HG03039 (cell line): ENCODE data around the gene TPD52L1.

Experiments used
- ATAC-seq: cut with Tn5 transposase; IDR thresholded peaks from one replicate; pipeline ENCODE4 v1.9.1; 2021; ENCODE audit warnings: mild to moderate bottlenecking, moderate library complexity; ENCODE audit not compliant: unreplicated experiment

TPD52L1 gene

DNA sequence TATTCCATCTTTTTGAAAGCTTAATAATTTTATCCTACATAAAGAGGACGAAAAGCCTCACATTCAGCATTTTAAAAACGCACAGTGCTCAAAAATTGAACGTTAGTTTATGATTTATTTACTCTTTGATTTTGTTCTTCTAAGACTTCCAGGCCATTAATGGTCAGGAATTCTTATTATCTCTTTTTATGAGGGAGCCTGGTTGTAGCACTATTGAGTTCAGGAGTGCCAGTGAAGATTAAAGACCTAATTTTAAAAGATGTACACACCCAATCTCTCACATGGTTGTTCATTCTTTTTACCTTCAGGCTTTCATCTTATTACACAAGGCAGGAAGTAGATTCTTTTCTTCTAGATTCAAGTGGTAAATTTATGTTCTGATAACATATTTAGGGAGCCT lies 79.6 kb downstream of the TPD52L1 start:
- no peak for ATAC-seq

DNA sequence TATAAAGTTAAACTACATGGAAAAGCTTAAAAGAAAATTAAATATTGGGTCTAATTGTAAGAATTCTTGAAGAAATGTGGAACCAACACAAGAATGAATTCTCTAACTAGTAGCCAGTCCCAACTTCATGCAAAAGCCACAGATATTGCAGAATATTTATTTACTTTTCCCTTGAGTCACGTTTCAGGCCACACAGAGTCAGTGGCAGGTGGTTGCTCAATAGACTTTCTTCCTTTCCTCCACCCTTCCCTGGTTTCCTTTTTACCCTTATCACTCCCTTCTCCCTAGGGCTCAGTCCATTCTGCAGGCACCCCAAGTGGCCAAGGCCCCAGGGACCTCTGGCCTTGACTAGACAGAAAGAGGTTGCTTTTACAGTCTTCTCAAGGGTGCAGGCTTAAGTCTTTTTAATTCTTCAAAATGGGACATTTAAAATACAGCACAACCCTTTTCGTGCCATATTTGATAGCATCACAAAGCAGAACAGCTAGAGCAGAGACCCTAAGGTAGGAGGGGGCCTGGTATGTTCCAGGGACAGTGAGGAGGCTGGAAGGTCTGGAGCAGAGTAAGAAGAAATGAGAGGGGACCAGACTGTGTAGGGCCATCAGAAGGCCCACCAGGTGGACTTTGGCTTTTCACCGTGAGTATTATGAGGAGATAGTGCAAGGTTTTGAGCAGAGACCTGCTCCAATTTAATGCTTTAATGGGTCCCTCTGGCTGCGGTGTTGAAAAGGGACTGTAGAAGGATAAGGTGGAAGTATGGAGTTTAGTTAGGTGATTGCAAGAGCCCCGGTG lies 83.2 kb downstream of the TPD52L1 start:
- ATAC-seq, result no peak

GRCh38 chr6:125237764-125238163 lies 84.2 kb downstream of the TPD52L1 start:
- no peak for ATAC-seq

GRCh38 chr6:125245109-125245508 lies 91.5 kb downstream of the TPD52L1 start:
- no peak for ATAC-seq

GRCh38 chr6:125245523-125246264 lies 92.1 kb downstream of the TPD52L1 start:
- no peak for ATAC-seq

GRCh38 chr6:125246566-125246965 lies 93.0 kb downstream of the TPD52L1 start:
- no peak for ATAC-seq

GRCh38 chr6:125248136-125248535 lies 94.6 kb downstream of the TPD52L1 start:
- ATAC-seq, result no peak

GRCh38 chr6:125250511-125250910 lies 96.9 kb downstream of the TPD52L1 start:
- ATAC-seq, result no peak

DNA sequence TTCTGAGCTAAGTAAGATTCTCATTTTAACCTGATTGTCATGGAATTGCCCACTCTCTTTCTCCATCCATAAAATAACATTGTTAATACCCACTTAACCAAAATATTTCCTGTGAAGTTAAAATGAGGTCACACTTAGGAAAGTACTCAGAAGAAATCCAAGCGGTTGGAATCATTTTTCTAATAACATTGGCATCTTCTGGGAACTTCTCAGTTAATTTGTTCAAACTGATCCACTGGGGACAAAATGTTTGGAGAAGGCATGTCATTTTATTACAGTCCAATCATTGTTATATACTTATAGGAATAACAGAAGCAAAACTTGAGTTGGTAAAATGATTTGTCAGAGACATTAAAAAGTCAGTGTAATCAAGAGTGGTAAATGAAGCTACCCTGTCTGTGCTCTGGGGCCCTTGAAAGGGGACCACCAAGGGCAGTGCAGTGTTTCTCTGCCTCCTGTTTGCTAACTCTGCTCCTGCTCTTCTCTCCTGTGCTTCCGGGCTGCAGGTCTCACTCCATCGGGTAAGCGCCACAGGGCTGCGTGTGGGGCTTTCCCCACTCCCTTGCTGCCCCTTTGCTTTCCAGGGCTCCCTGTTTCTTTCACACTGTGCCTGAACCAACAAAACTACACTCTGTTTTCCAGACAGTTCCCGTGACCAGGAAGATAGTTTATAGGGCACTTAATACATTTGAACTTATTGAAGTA lies 98.1 kb downstream of the TPD52L1 start:
- ATAC-seq, result peak; percentile 60

DNA sequence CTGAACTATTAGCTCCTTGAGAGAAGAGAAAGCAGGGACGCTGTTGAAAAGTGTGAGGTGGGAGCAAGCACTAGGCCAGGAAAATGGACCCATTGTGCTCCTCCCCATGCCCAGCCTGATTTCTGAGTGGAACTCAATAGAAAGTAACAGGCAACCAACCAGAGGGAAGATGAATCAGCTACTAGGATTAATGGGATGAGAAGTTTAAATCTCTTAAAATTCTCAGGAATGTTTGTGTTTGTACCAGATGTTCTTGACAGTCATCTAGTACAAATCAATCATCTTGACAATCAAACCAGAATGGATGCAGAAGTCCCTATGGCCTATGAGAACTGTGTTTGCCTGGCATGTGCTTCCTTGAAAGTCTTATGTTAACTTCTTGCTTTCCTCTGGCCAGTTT lies 99.3 kb downstream of the TPD52L1 start:
- ATAC-seq, result no peak

DNA sequence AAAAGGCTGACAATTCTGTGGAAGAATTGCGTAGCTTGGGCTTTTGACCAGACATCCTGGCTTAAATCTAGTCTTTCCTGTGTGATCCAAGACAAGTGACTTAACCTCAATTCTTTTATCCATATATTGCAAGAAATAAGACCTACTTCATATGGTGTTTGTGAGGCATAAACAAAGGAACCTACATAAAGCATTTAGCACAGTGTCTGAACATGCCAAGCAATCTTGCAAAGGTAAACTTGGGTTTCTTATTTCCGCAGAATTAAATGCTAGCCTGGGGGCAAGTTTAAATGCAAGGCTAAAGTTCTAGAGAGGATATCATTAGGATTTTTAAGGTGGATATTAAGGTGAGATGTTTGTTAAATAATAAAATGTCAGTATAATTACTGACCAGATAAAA lies 100.3 kb downstream of the TPD52L1 start:
- ATAC-seq, result no peak

- no peak for ATAC-seq
Observed at GRCh38 chr6:125254321-125254720, 100.7 kb downstream of the TPD52L1 start.

DNA sequence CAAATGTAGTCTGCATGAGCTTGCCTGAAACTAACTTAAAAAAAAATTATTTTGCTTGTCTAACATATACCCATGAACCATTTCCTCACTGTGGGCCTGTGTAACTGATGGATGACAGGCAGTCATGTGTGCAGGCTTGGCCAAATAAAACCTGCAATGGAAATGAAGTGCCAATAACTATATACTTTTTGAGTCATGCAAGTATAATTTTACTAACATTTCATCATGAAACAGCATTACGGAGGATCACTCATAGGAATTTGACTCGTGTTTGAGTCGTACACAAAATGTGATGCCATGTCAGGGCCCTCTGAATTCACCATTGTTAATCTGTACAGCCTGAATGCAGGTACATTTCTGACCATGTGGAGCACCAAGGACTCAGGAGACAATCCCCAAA lies 101.6 kb downstream of the TPD52L1 start:
- no peak for ATAC-seq

DNA sequence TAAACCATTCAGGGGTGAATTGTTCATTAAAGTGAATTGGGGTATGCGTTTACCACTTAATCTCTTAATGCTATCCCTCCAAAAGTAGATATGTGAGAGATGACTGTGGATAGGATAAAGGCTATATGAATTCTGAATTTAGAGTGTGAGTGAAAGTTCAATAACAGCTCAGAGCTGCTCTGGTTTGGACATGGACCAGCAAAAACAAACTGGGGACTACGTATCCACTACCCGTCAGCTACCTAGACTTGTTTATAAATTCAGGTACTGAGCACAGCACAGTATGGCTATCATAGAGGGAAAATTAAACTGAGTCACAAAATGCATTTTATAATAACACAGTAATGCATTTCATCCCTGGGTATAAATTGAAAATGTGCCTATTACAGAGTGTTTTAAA lies 103.8 kb downstream of the TPD52L1 start:
- ATAC-seq, result no peak

DNA sequence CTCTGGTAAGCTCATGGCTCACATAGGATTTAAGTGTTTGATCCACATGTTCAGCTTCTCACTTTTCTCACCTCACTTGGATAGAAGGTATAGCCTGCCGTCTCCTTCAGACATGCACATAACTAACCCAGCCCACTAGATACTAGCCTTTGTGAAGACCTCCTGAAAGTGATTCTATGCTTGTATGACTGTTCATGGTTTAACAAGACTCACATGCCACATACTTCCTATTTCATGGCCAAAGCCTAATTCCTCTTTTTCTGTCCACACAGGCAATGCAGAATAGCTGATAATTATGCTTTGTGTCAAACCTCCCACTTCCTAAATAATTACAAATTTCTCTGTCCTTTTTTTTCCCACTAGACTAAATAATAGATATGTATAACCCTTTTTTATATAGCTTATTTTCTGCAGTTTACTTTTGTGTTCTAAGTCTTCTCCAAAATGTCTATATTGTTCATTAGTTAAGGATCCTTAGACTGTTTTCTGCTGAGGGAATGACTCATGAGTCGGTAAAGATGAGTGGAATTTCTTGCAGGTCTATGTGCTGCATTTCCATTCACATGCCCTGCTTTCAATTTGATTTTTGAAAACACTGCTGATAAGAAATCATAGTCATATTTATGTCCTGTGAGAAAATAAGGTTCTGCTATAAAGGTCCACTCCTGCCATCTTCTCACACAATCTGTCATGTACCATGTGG lies 105.2 kb downstream of the TPD52L1 start:
- no peak for ATAC-seq

GRCh38 chr6:125259354-125259736 lies 105.8 kb downstream of the TPD52L1 start:
- no peak for ATAC-seq

DNA sequence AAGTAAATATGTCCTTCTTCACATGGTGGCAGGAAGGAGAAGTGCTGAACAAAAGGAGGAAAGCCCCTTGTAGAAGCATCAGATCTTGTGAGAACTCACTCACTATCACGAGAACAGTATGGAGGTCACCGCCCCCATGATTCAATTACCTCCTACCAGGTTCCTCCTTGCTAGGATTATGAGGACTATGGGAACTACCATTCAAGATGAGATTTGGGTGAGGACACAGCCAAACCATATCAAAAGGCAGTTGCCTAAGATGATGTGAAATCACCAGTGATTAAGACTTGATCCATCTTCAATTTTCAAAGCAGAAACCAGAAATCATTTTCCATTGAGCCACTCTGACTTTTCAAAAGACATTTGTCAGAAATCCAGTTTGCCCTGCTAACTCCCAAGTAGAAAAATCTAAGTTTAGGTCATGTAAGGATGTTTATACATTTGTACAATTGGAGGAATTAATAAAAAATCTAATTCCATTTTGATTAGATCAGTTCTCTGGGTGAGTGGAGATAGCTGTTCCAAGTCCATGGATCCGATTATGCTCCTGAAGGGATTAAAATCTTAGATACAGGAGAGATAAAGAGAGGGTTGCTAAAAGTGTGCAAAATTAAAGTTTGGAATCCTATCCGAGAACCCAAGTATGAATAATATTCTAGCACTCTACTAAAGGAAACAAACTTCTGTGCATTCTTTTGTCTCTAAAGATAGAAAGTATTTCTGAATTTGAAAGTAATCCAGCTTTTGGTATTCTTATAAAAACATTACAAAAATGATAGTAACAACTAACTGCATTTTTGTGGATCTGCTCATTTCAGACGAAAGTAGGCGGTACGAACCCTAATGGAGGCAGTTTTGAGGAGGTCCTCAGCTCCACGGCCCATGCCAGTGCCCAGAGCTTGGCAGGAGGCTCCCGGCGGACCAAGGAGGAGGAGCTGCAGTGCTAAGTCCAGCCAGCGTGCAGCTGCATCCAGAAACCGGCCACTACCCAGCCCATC lies 108.7 kb downstream of the TPD52L1 start:
- ATAC-seq, result no peak

GRCh38 chr6:125264476-125264875 lies 110.9 kb downstream of the TPD52L1 start:
- no peak for ATAC-seq

DNA sequence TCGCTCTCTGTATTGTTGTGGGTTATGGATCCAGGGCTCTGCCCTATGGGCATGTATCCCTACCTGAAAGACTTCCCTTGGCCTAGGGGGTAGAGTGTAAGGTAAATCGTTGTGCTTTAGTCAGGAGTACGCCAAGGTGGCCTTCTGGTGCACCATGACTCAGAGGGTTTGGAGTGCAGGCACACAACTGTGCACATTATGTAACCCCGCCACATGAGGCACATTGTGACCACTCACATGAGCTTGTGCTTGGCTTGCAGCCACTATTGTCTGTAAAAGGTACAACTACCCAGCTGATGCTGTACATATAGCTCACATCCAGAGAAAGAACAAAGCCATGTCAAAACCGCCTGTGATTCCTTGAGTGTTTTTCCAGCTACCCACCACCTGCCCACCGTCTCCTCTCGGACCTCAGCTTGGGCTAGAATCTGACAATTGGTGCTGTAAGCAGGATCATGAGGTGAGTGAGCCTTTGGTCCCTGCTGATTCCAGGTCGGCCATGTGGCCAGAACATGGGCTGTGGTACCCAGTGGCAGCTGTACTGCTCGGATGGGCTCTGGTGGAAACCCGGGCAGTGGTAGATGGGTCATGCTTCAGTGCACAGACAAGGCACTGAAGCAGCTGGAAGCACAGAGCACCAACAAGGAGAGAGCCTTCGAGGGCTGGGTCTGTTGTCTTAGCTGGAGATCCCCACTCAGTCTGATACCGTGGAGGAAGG lies 114.4 kb downstream of the TPD52L1 start:
- ATAC-seq, result no peak
